GM12864 (cell line): ENCODE results near the gene CALY.

Experiments used
- DNase-seq: peaks from one replicate; pipeline ENCODE4 v3.0.0-alpha.2; 2011; ENCODE audit warnings: low read depth
- H3K4me3 ChIP-seq: 2 replicates; pipeline ENCODE4 v1.5.1; 2011; ENCODE audit warnings: mild to moderate bottlenecking, low read depth, low read length, control low read depth
- TF ChIP-seq, protein P1 (sequence below): IDR thresholded peaks from 2 replicates; pipeline ENCODE4 v1.5.1; 2011; ENCODE audit warnings: low read depth, mild to moderate bottlenecking, moderate library complexity, low read length, control low read depth, inconsistent platforms; ENCODE audit errors: missing control alignments

Gene CALY

DNA sequence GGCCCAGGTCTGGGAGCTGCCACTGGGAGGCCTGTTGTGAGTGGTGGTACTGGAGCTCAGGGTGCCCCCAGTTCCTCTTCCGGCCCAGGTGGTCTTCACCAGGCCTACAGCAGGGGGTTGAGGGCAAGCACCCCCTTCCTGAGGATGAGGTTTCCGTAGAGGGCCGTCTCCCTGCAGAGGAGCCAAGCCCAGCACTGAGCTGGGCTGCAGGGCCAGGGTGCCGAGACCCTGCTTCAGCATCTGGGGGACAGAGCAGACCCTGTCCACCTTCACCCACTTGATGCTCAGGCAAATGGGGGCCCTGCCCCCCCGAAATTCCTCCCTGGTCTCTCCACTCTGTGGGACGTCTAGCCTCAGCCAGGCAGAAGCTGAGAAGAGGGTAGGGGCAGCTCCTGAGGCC is 18.6 kb upstream of the CALY start:
- no peak for DNase-seq
- H3K4me3 ChIP-seq: no peak overlapping the region
- TF ChIP-seq, protein P1, sequence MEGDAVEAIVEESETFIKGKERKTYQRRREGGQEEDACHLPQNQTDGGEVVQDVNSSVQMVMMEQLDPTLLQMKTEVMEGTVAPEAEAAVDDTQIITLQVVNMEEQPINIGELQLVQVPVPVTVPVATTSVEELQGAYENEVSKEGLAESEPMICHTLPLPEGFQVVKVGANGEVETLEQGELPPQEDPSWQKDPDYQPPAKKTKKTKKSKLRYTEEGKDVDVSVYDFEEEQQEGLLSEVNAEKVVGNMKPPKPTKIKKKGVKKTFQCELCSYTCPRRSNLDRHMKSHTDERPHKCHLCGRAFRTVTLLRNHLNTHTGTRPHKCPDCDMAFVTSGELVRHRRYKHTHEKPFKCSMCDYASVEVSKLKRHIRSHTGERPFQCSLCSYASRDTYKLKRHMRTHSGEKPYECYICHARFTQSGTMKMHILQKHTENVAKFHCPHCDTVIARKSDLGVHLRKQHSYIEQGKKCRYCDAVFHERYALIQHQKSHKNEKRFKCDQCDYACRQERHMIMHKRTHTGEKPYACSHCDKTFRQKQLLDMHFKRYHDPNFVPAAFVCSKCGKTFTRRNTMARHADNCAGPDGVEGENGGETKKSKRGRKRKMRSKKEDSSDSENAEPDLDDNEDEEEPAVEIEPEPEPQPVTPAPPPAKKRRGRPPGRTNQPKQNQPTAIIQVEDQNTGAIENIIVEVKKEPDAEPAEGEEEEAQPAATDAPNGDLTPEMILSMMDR: no peak

DNA sequence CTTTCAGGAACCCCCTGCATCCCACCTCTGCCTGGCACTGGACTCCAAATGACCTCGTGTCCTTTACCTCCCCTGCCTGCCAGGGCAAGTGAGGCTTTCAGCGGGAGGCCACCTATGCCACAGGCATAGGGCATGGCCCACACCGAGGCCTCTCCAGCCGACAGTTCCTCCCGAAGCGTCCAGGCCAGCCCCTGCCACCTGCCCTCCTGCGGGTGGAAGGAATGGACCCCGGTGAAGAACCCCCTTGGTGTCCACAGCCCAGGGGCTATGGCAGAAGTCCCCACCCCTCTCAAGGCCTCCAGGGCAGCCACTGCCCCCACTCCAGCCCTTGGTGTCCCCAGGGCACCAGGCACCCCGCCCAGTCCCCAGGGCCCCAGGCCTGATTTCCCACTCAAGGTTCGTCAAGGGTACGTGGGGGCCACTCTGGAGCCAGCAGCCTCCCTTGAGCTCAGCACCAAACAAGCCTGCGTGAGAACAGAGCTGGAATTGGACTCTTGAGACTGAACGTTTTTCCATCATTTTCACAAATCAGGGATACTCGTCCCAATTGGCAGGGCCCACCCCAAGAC is 18.1 kb upstream of the CALY start:
- TF ChIP-seq, protein P1: no peak
- DNase-seq: no peak
- no peak overlapping the region for H3K4me3 ChIP-seq

DNA sequence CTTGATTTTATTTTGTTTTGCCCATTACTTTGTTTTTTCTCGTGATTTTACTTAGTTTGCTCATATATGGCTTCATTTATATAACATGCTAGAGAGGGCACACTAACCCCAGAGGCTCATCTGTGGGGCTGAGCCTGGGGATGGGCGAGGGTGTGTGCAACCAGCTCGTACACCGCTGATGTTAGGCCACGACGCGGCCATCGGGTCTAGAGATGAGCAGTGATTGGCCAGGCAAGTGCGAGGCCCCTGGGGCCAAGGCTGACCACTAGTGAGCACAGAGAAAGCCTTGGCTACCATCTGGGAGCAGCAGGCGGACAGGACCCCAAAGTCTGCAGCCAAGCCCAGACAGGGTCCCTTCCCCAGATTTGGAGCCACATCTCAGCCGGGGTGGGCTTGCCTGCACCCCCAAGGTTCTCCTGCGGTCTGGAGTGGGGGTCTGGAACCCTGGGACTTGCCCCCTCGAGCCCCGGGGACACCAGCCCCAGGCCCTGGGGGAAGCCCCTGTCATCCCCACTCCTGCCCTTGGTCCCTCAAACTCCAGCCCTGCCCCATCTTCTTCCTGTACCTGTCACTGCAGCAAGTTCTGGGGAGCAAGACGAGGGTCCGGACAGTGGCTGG is 17.4 kb upstream of the CALY start:
- TF ChIP-seq, protein P1: no peak
- no peak for DNase-seq
- H3K4me3 ChIP-seq: no peak overlapping the region

DNA sequence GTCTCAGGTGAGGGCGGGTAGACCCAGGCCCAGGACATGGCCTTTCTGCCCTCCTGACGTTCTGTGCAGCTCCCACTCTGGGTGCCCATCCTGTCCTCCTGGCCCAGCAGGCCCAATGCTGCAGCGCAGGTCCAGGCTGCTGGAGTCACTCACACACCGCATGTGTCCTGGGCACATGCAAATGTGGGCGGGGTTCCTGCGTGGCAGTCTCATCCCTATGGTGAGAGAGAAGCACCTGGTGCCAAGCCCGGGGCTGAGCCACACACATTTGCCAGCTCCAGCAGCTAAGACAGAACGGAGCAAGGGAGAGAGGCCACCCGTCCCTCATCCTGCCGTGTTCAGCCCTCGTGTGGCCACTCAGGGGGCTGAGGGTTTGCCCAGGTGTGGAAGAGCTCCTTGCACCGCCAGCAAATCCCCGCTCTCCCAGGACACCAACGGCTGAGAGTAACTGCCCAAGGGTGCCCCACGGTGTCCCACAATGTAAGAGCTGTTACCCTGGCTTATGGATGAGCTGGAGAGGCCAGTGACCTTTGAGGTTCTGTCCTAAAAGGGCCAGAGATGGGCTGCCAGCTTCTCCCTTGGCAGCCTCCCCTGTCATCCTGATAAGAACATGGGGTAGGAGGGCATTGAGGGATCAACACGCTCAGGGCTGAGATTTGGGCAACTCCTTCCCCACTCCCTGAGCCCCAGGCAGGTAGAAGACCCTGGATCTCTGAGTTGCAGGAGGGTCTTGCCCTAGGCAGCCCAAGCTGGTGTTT is 16.7 kb upstream of the CALY start:
- DNase-seq: no peak
- H3K4me3 ChIP-seq: no peak overlapping the region
- TF ChIP-seq, protein P1: no peak

DNA sequence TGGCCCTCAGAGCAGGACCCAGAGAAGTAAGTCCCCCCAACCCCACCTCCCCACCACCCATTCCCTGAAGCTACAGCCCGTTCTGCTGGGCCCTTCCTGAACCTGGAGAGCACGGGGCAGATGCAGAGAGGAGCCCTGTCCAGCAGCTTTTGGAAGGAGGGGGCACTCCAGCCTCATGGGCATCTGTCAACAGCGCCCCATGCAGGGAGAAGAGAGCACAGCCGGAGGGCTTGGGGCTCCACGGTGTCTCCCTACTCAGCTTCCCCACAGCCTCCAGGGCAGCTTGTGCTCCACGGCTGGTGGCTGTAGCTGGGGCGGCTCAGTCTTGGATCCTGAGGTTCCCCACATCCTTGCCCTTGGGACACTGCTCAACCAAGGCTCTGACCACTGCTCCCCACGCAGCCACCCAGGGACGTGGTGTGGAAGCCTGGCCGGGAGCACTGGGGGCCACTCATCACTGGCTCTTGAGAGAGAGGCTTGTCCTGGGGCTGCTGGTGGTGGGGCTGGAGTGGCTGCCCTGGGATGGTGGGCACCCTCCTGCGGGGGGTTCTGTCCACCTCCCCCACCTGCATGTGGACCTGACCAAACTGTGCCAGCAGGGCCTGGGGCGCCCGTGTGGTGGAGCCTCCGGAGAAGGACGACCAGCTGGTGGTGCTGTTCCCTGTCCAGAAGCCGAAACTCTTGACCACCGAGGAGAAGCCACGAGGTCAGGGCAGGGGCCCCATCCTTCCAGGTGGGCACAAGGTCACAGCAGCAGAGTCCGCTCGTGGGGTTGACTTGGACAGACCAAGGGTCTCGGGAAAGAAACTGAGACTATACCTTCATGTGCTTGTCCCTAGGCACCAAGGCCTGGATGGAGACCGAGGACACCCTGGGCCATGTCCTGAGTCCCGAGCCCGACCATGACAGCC is 15.0 kb upstream of the CALY start:
- TF ChIP-seq, protein P1: no peak
- no peak overlapping the region for H3K4me3 ChIP-seq
- DNase-seq: no peak

DNA sequence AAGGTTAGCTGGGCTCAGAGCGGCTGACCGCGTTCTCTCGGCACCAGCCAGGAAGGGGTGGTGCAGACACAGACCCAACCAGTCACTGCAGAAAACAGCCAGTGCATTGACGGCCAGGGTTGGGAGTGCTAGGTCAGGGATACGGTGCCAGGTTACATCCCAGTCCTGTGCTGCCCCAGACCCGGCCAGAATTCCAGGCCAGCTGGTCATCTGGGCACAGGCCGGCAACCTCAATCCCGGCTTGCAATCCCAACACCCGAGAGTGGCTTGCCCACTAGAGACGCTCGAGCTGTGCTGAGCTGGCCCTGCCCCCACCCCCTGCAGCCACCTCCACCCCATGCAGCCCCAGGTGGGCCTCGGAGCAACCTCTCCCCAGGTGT is 14.2 kb upstream of the CALY start:
- DNase-seq: no peak
- TF ChIP-seq, protein P1: no peak
- no peak overlapping the region for H3K4me3 ChIP-seq
